Fibroblast of lung (primary cell): ENCODE measurements around the gene PPP1R7. TPM values are rescaled to one million over a fixed set of nuclear protein-coding genes. Genes with fewer than 3 reads are reported as not detected.

Experiments
- DNase-seq, 2 donors: peaks; one replicate each; pipeline versions ENCODE4 v3.0.0 to v3.0.0-alpha.2; 2010; ENCODE audit warnings: low read depth in 2 of 2
- H2AFZ ChIP-seq: 2 replicates; pipeline ENCODE4 v1.5.1; 2012; ENCODE audit warnings: low read length, control low read depth, inconsistent platforms
- H3K27ac ChIP-seq: 2 replicates; pipeline ENCODE4 v1.5.1; 2011; ENCODE audit warnings: low read length, control low read depth; ENCODE audit not compliant: insufficient read depth
- H3K27me3 ChIP-seq: 2 replicates; pipeline ENCODE4 v1.5.1; 2011; ENCODE audit warnings: mild to moderate bottlenecking, low read length; ENCODE audit not compliant: control insufficient read depth, insufficient read depth
- H3K36me3 ChIP-seq: 2 replicates; pipeline ENCODE4 v1.5.1; 2011; ENCODE audit warnings: low read length; ENCODE audit not compliant: control insufficient read depth, insufficient read depth
- H3K4me1 ChIP-seq: 2 replicates; pipeline ENCODE4 v1.5.1; 2011; ENCODE audit warnings: low read length; ENCODE audit not compliant: control insufficient read depth, insufficient read depth; ENCODE audit errors: extremely low read depth
- H3K4me2 ChIP-seq: 2 replicates; pipeline ENCODE4 v1.5.1; 2011; ENCODE audit warnings: low read length, control low read depth; ENCODE audit not compliant: insufficient read depth; ENCODE audit errors: extremely low read depth
- H3K4me3 ChIP-seq, 4 experiments: fragments of 200-600 bp in 1 of 4; sonication (generic) in 1 of 4; replicated peaks in 1 of 4; 2 replicates each; pipeline ENCODE4 v1.5.1; 2011 to 2016; ENCODE audit warnings: low read length in 4 of 4, low read depth in 3 of 4, mild to moderate bottlenecking in 3 of 4, control low read depth in 2 of 4, inconsistent platforms in 1 of 4, mixed read lengths in 1 of 4; ENCODE audit not compliant: insufficient read depth in 1 of 4; ENCODE audit errors: control extremely low read depth in 1 of 4
- H3K79me2 ChIP-seq: 2 replicates; pipeline ENCODE4 v1.5.1; 2012; ENCODE audit warnings: mild to moderate bottlenecking, low read length, inconsistent platforms; ENCODE audit not compliant: control insufficient read depth, insufficient read depth
- H3K9ac ChIP-seq: 2 replicates; pipeline ENCODE4 v1.5.1; 2011; ENCODE audit warnings: mild to moderate bottlenecking, low read length, control low read depth; ENCODE audit not compliant: insufficient read depth
- H3K9me3 ChIP-seq: 2 replicates; pipeline ENCODE4 v1.5.1; 2012; ENCODE audit warnings: low read depth, low read length; ENCODE audit not compliant: control insufficient read depth, insufficient read depth
- H4K20me1 ChIP-seq: 2 replicates; pipeline ENCODE4 v1.5.1; 2011; ENCODE audit warnings: low read length; ENCODE audit not compliant: control insufficient read depth, insufficient read depth; ENCODE audit errors: extremely low read depth
- EZH2 ChIP-seq: IDR thresholded peaks from 2 replicates; pipeline ENCODE4 v1.5.1; 2012; ENCODE audit warnings: low read length, control low read depth, mild to moderate bottlenecking; ENCODE audit errors: missing control alignments
- polyA minus RNA-seq: library from RNA; depleted of rRNA, polyadenylated mRNA; stranded (reverse); fragments of >200 nt; gene quantifications from 2 replicates; pipeline ENCODE4 v1.2.3, GENCODE V29; 2011; ENCODE audit warnings: low replicate concordance
- polyA plus RNA-seq, 2 donors: library from polyadenylated mRNA; depleted of rRNA in 1 of 2; stranded (reverse) in 1 of 2; unstranded in 1 of 2; fragments of >200 nt; gene quantifications; 2 replicates each; pipeline ENCODE4 v1.2.1, GENCODE V29; 2011 to 2012; ENCODE audit warnings: missing spikeins in 1 of 2
- total RNA-seq: library from RNA; depleted of rRNA; stranded (reverse); fragments of >200 nt; gene quantifications from 2 replicates; pipeline ENCODE4 v1.2.1, GENCODE V29; 2014
- TF ChIP-seq, protein P1 (sequence below), 2 donors: IDR thresholded peaks in 1 of 2; conservative IDR thresholded peaks in 1 of 2; 1 replicate in 1 of 2; 2 replicates in 1 of 2; pipeline ENCODE4 v1.5.1; 2011 to 2012; ENCODE audit warnings: low read length in 2 of 2, control low read depth in 1 of 2, inconsistent platforms in 1 of 2, low read depth in 1 of 2, mild to moderate bottlenecking in 1 of 2

Gene PPP1R7, protein sequence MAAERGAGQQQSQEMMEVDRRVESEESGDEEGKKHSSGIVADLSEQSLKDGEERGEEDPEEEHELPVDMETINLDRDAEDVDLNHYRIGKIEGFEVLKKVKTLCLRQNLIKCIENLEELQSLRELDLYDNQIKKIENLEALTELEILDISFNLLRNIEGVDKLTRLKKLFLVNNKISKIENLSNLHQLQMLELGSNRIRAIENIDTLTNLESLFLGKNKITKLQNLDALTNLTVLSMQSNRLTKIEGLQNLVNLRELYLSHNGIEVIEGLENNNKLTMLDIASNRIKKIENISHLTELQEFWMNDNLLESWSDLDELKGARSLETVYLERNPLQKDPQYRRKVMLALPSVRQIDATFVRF
- 53.7 and 70.7 TPM in 2 replicates for total RNA-seq
- polyA plus RNA-seq: 141 and 153 TPM in 2 replicates
- polyA plus RNA-seq (2012): 142 and 163 TPM in 2 replicates
- 52.3 and 80.7 TPM in 2 replicates for polyA minus RNA-seq

DNA sequence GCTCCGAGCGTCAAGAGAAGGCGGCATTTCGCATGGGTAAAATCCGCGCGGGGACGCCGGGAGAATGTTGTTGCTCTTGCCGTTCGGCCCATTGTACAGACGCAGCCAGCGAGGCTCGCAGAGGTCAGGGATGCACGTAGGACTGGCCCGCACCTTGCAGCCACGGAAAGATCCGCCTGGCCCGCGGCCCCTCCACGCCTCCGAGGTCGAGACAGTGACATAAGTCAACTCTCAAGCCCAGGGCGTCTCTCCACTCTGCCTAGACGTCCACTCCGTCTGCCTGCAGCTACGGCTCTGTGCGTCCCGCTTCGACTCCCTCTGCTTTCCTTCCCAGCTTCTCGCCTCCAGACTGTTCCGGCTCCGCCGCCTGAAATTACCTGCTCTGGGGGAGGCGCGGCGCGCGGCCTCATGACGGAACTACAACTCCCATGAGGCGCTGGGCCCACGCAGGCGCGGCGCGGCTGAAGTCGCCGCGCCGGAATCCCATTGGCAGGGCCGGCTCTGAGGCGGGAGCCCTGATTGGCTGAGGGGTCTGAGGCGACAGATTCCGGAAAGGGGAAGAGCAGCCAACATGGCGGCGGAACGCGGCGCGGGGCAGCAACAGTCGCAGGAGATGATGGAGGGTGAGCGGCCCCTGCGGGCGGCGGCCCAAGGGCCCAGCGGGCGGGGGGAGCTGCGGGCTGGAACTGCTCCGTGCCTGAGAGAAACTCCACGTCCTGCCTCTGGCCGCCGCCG lies at the start of gene PPP1R7:
Gene PPP1R7, plus strand, starts transcription at position 543 of the 735 bp plus-strand sequence. Its CDS starts 29 bp downstream, at position 572.
- H3K27ac ChIP-seq: peak within 1 kb of the TSS; percentile 91

DNA sequence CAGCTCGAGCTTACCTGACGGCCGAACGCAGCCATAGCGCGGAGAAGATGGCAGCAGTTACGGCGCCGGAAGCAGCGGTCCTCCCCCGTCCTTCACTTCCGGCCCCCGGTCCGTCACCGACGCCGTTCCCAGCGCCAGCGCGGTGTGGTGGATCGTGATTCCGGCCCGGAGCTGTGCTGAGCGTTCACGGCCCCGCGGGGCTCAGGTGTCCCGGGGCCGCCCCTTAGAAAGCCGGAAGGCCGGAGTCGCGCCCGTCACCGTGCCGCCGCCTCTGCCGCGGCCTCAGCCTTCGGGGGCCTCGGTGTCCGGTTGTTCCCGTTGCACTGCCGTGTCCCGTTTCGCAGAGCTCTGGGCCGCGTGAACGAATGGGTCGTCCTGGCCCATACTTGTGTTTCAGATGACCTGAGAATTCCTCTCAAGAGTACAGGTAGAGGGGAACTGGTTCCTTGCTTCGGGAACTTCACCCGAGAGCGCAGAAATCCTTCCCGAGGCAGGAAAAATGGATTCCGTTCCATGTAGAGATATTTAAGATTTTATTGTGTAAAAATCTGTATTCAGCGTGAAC lies 47.9 kb upstream of the PPP1R7 start, which contains the start of gene MTERF4:
Gene MTERF4, minus strand, starts transcription at position 49 of the 565 bp plus-strand sequence. Its CDS starts 14 bp downstream, at position 35.
- H2AFZ ChIP-seq: peak within 1 kb of the TSS; percentile 95
- no peaks in the 10 kb centered on the region for H4K20me1 ChIP-seq
- no peaks in the 10 kb centered on the region for H3K9me3 ChIP-seq
- H3K4me2 ChIP-seq: peak within 1 kb of the TSS; percentile 90
- H3K36me3 ChIP-seq: peaks cover 3% of the 10 kb centered on the region
- no peaks in the 10 kb centered on the region for H3K27me3 ChIP-seq
- no peaks in the 10 kb centered on the region for H3K4me1 ChIP-seq
- H3K79me2 ChIP-seq: peaks cover 24% of the 10 kb centered on the region
- H3K4me3 ChIP-seq: peak within 1 kb of the TSS; percentile 73 to 86 (median 78)
- TF ChIP-seq EZH2: no peak
- TF ChIP-seq, protein P1, sequence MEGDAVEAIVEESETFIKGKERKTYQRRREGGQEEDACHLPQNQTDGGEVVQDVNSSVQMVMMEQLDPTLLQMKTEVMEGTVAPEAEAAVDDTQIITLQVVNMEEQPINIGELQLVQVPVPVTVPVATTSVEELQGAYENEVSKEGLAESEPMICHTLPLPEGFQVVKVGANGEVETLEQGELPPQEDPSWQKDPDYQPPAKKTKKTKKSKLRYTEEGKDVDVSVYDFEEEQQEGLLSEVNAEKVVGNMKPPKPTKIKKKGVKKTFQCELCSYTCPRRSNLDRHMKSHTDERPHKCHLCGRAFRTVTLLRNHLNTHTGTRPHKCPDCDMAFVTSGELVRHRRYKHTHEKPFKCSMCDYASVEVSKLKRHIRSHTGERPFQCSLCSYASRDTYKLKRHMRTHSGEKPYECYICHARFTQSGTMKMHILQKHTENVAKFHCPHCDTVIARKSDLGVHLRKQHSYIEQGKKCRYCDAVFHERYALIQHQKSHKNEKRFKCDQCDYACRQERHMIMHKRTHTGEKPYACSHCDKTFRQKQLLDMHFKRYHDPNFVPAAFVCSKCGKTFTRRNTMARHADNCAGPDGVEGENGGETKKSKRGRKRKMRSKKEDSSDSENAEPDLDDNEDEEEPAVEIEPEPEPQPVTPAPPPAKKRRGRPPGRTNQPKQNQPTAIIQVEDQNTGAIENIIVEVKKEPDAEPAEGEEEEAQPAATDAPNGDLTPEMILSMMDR (conservative IDR thresholded peaks at IDR 0.05 in 1 of 2, IDR thresholded peaks at IDR 0.05 in 1 of 2; ENCODE audit: low read depth in 1 of 2, low read length in 2 of 2): no peak
- peak; percentile 80 for DNase-seq
- H3K9ac ChIP-seq: peak within 1 kb of the TSS; percentile 89
- peak within 1 kb of the TSS; percentile 71 for H3K27ac ChIP-seq

More for the DNA sequence above, at the start of gene PPP1R7:
- H3K79me2 ChIP-seq: peaks cover 17% of the 10 kb centered on the region
- H4K20me1 ChIP-seq: no peaks in the 10 kb centered on the region
- peaks cover 13% of the 10 kb centered on the region for H3K4me1 ChIP-seq
- H2AFZ ChIP-seq: peak within 1 kb of the TSS; percentile 99
- H3K9me3 ChIP-seq: no peaks in the 10 kb centered on the region
- DNase-seq: peak; percentile 88 to 90
- peak within 1 kb of the TSS; percentile 76 for H3K9ac ChIP-seq
- peaks cover 4% of the 10 kb centered on the region for H3K36me3 ChIP-seq
- no peaks in the 10 kb centered on the region for H3K27me3 ChIP-seq
- H3K4me2 ChIP-seq: peak within 1 kb of the TSS; percentile 99
- TF ChIP-seq EZH2: no peak
- TF ChIP-seq, protein P1 (conservative IDR thresholded peaks at IDR 0.05 in 1 of 2, IDR thresholded peaks at IDR 0.05 in 1 of 2; ENCODE audit: low read depth in 1 of 2, low read length in 2 of 2): no peak
- peak within 1 kb of the TSS; percentile 67 to 90 (median 88) for H3K4me3 ChIP-seq
